ENCODE data around the gene CADM2. TPM values are rescaled to one million over a fixed set of nuclear protein-coding genes. Genes with fewer than 3 reads are reported as not detected.

The CADM2 gene
- total RNA-seq, 1 donor from 2014 or later: 6.8 TPM

DNA sequence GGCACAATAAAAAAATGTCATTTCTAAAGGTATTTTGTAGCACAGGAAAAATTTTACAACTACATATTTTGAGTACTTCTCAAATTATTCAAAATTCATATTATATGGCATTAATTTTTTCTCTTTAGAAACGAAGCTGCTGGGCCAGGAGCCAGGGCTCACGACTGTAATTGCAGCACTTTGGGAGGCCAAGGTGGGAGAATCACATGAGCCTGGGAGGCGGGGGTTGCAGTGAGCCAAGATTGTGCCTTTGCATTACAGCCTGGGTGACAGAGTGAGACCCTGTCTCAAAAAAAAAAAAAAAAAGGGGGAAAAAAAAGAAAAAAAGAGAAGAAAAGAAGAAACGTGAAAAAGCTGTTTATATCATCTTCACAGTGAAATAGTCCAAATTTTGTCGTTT lies 62.0 kb downstream of the CADM2 start:
- Histone ChIP-seq H3K27ac (no peak overlapping the region), H3F3A (ENCODE audit: low read depth) (no peaks in the 10 kb centered on the region), H2AFZ (replicated peaks) (no peak overlapping the region), H3K4me2 (no peak overlapping the region), H3K27me3 (no peaks in the 10 kb centered on the region), H3K4me1 (no peaks in the 10 kb centered on the region), H3K36me3 (no peaks in the 10 kb centered on the region), H3K9ac (no peak overlapping the region), H3K4me3 (no peak overlapping the region), H3K79me2 (ENCODE audit: low read depth) (no peaks in the 10 kb centered on the region), H4K20me1 (ENCODE audit: low read depth) (no peaks in the 10 kb centered on the region), H3K9me3 (ENCODE audit: low read depth) (no peaks in the 10 kb centered on the region)
- H3K4me3 Mint-ChIP-seq: no peak overlapping the region
- no peaks in the 10 kb centered on the region for H3K4me1 Mint-ChIP-seq
- no peak for DNase-seq (ENCODE audit: low spot score)
- no peak overlapping the region for H3K27ac Mint-ChIP-seq
- H3K36me3 Mint-ChIP-seq: no peaks in the 10 kb centered on the region
- TF ChIP-seq EZH2 (IDR thresholded peaks at IDR 0.05) (no peak), EZH2phosphoT487 (IDR thresholded peaks at IDR 0.05) (no peak)
- TF ChIP-seq, protein P1, sequence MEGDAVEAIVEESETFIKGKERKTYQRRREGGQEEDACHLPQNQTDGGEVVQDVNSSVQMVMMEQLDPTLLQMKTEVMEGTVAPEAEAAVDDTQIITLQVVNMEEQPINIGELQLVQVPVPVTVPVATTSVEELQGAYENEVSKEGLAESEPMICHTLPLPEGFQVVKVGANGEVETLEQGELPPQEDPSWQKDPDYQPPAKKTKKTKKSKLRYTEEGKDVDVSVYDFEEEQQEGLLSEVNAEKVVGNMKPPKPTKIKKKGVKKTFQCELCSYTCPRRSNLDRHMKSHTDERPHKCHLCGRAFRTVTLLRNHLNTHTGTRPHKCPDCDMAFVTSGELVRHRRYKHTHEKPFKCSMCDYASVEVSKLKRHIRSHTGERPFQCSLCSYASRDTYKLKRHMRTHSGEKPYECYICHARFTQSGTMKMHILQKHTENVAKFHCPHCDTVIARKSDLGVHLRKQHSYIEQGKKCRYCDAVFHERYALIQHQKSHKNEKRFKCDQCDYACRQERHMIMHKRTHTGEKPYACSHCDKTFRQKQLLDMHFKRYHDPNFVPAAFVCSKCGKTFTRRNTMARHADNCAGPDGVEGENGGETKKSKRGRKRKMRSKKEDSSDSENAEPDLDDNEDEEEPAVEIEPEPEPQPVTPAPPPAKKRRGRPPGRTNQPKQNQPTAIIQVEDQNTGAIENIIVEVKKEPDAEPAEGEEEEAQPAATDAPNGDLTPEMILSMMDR (IDR thresholded peaks at IDR 0.05): no peak
- H3K9me3 Mint-ChIP-seq: no peaks in the 10 kb centered on the region
- no peaks in the 10 kb centered on the region for H3K27me3 Mint-ChIP-seq (ENCODE audit: insufficient read depth, low read depth)

GRCh38 chr3:85030052-85030451 lies 71.3 kb downstream of the CADM2 start:
- H4K20me1 ChIP-seq (ENCODE audit: low read depth): no peaks in the 10 kb centered on the region
- H3K4me2 ChIP-seq: no peak overlapping the region
- no peak for DNase-seq (ENCODE audit: low spot score)
- no peak overlapping the region for H3K4me3 ChIP-seq
- no peaks in the 10 kb centered on the region for H3K9me3 ChIP-seq (ENCODE audit: low read depth)
- Mint-ChIP-seq H3K4me3 (no peak overlapping the region), H3K27me3 (ENCODE audit: insufficient read depth, low read depth) (peaks cover 2% of the 10 kb centered on the region), H3K9me3 (no peaks in the 10 kb centered on the region), H3K27ac (no peak overlapping the region), H3K36me3 (no peaks in the 10 kb centered on the region), H3K4me1 (no peaks in the 10 kb centered on the region)
- H3K36me3 ChIP-seq: no peaks in the 10 kb centered on the region
- H2AFZ ChIP-seq (replicated peaks): no peak overlapping the region
- no peaks in the 10 kb centered on the region for H3K79me2 ChIP-seq (ENCODE audit: low read depth)
- H3K27me3 ChIP-seq: no peaks in the 10 kb centered on the region
- TF ChIP-seq, protein P1 (IDR thresholded peaks at IDR 0.05): no peak
- H3K9ac ChIP-seq: no peak overlapping the region
- no peaks in the 10 kb centered on the region for H3F3A ChIP-seq (ENCODE audit: low read depth)
- H3K27ac ChIP-seq: no peak overlapping the region
- H3K4me1 ChIP-seq: no peaks in the 10 kb centered on the region

- Histone ChIP-seq H3K9me3 (ENCODE audit: low read depth) (no peaks in the 10 kb centered on the region), H3K4me1 (peaks cover 22% of the 10 kb centered on the region), H3K4me3 (no peak overlapping the region), H3K9ac (no peak overlapping the region), H4K20me1 (ENCODE audit: low read depth) (no peaks in the 10 kb centered on the region), H3K4me2 (no peak overlapping the region), H3F3A (ENCODE audit: low read depth) (no peaks in the 10 kb centered on the region), H3K27me3 (no peaks in the 10 kb centered on the region), H3K79me2 (ENCODE audit: low read depth) (no peaks in the 10 kb centered on the region), H3K36me3 (no peaks in the 10 kb centered on the region), H2AFZ (replicated peaks) (no peak overlapping the region), H3K27ac (no peak overlapping the region)
- no peak for TF ChIP-seq EZH2phosphoT487 (IDR thresholded peaks at IDR 0.05)
- TF ChIP-seq, protein P1 (IDR thresholded peaks at IDR 0.05): no peak
- TF ChIP-seq EZH2 (IDR thresholded peaks at IDR 0.05): no peak
- no peaks in the 10 kb centered on the region for H3K9me3 Mint-ChIP-seq
- H3K27me3 Mint-ChIP-seq (ENCODE audit: insufficient read depth, low read depth): peaks cover 2% of the 10 kb centered on the region
- H3K27ac Mint-ChIP-seq: no peak overlapping the region
- peaks cover 6% of the 10 kb centered on the region for H3K4me1 Mint-ChIP-seq
- no peaks in the 10 kb centered on the region for H3K36me3 Mint-ChIP-seq
- no peak for DNase-seq (ENCODE audit: low spot score)
- no peak overlapping the region for H3K4me3 Mint-ChIP-seq
These were observed 78.4 kb downstream of the CADM2 start for GRCh38 chr3:85037203-85037602.

DNA sequence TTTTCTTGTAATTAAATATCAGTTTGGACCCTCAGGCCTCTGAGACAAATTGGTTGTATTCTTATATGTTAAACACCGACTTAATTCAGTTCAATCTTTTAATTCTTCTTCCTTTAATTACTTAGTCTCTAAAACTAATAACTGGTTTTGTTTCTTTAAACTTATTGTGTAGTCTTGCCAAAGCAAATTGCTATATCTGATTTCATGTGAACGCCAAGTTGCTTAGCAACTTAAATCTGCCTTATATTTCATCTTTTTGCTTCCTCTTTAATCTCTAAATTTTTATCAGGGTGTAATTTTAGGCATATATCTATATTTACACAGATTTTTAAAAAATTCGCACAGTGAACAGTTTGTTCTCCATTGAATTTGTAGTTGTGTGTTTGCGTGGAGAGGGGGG lies 82.2 kb downstream of the CADM2 start:
- H3K4me3 Mint-ChIP-seq: no peak overlapping the region
- DNase-seq (ENCODE audit: low spot score): no peak
- Histone ChIP-seq H3K27ac (no peak overlapping the region), H3K9me3 (ENCODE audit: low read depth) (no peaks in the 10 kb centered on the region), H3K4me1 (peaks cover 22% of the 10 kb centered on the region), H3K9ac (no peak overlapping the region), H4K20me1 (ENCODE audit: low read depth) (no peaks in the 10 kb centered on the region), H3K79me2 (ENCODE audit: low read depth) (no peaks in the 10 kb centered on the region), H3K36me3 (no peaks in the 10 kb centered on the region), H3K4me2 (no peak overlapping the region), H2AFZ (replicated peaks) (no peak overlapping the region), H3K27me3 (no peaks in the 10 kb centered on the region), H3K4me3 (no peak overlapping the region), H3F3A (ENCODE audit: low read depth) (no peaks in the 10 kb centered on the region)
- no peaks in the 10 kb centered on the region for H3K36me3 Mint-ChIP-seq
- H3K4me1 Mint-ChIP-seq: peaks cover 6% of the 10 kb centered on the region
- TF ChIP-seq EZH2phosphoT487 (IDR thresholded peaks at IDR 0.05) (no peak), EZH2 (IDR thresholded peaks at IDR 0.05) (no peak)
- TF ChIP-seq, protein P1 (IDR thresholded peaks at IDR 0.05): no peak
- no peaks in the 10 kb centered on the region for H3K27me3 Mint-ChIP-seq (ENCODE audit: insufficient read depth, low read depth)
- H3K9me3 Mint-ChIP-seq: no peaks in the 10 kb centered on the region
- no peak overlapping the region for H3K27ac Mint-ChIP-seq

All from neural progenitor cell (in vitro differentiated cells).